Liver (tissue), 3 donors: ENCODE measurements around the gene ABHD6.

ENCODE experiments used
- FOXA1 ChIP-seq: IDR thresholded peaks from 2 replicates; pipeline ENCODE4 v1.6.1; 2016; ENCODE audit warnings: antibody characterized with exemption
- GABPA ChIP-seq, 2 donors: IDR thresholded peaks in 1 of 2; conservative IDR thresholded peaks in 1 of 2; 2 replicates each; pipeline ENCODE4 v1.6.1; 2016; ENCODE audit warnings: antibody characterized with exemption in 2 of 2, mild to moderate bottlenecking in 1 of 2, moderate library complexity in 1 of 2
- JUND ChIP-seq, 2 donors: IDR thresholded peaks; 2 replicates each; pipeline ENCODE4 v1.6.1; 2016; ENCODE audit warnings: antibody characterized with exemption in 2 of 2
- RAD21 ChIP-seq, 2 donors: IDR thresholded peaks; 2 replicates each; pipeline ENCODE4 v1.6.1; 2016; ENCODE audit warnings: antibody characterized with exemption in 2 of 2, mild to moderate bottlenecking in 2 of 2
- SP1 ChIP-seq: IDR thresholded peaks from 2 replicates; pipeline ENCODE4 v1.6.1; 2018; ENCODE audit warnings: antibody characterized with exemption, mild to moderate bottlenecking
- TAF1 ChIP-seq: conservative IDR thresholded peaks from 2 replicates; pipeline ENCODE4 v1.6.1; 2016; ENCODE audit warnings: antibody characterized with exemption, mild to moderate bottlenecking
- TF ChIP-seq, protein P1 (sequence below): IDR thresholded peaks from 2 replicates; pipeline ENCODE4 v1.6.1; 2016; ENCODE audit warnings: antibody characterized with exemption
- TF ChIP-seq, protein P2 (sequence below): fragments of 150-350 bp; IDR thresholded peaks from 2 replicates; pipeline ENCODE4 v1.5.1; 2017; ENCODE audit warnings: improper control_type of control experiment, low read depth, low read length; ENCODE audit not compliant: missing input control
- TF ChIP-seq, protein P3 (sequence below): IDR thresholded peaks from 2 replicates; pipeline ENCODE4 v1.6.1; 2016; ENCODE audit warnings: antibody characterized with exemption, mild to moderate bottlenecking
- TF ChIP-seq, protein P4 (sequence below): IDR thresholded peaks from 2 replicates; pipeline ENCODE4 v1.6.1; 2016; ENCODE audit warnings: antibody characterized with exemption
- donor health status: healthy.
- donor health status: healthy.

DNA sequence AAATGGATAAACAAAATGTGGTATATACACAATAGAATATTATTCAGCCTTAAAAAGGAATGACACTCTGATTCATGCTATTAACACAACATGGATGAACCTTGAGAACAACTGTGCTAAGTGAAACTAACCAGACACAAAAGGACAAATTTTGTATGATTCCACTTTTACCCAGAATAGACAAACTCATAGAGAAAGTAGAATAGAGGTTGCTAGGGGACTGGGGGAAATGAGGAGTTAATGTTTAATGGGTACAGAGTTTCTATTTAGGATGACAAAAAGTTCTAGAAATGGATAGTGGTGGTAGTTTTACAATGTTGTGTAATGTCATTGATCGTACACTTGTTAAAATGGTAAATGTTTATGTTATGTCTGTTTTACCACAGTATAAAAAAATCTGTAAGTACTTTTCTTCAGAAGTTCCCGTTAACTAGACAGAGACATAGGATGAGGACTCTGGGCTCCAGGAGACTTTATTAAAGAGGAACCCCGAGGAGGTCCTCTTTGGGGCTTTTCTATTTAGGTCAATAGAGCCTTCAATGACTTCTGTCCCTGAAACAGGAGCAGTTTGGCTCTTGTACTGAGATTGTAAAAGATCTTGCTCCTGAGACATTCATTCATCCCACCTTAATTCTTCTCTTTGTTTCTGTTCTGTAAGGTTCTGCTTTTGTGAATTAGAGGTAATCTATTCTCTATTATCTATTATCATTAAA, 24.5 kb downstream of the ABHD6 start:
- TF ChIP-seq, protein P1, sequence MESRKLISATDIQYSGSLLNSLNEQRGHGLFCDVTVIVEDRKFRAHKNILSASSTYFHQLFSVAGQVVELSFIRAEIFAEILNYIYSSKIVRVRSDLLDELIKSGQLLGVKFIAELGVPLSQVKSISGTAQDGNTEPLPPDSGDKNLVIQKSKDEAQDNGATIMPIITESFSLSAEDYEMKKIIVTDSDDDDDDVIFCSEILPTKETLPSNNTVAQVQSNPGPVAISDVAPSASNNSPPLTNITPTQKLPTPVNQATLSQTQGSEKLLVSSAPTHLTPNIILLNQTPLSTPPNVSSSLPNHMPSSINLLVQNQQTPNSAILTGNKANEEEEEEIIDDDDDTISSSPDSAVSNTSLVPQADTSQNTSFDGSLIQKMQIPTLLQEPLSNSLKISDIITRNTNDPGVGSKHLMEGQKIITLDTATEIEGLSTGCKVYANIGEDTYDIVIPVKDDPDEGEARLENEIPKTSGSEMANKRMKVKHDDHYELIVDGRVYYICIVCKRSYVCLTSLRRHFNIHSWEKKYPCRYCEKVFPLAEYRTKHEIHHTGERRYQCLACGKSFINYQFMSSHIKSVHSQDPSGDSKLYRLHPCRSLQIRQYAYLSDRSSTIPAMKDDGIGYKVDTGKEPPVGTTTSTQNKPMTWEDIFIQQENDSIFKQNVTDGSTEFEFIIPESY = no peak
- TF ChIP-seq, protein P2, sequence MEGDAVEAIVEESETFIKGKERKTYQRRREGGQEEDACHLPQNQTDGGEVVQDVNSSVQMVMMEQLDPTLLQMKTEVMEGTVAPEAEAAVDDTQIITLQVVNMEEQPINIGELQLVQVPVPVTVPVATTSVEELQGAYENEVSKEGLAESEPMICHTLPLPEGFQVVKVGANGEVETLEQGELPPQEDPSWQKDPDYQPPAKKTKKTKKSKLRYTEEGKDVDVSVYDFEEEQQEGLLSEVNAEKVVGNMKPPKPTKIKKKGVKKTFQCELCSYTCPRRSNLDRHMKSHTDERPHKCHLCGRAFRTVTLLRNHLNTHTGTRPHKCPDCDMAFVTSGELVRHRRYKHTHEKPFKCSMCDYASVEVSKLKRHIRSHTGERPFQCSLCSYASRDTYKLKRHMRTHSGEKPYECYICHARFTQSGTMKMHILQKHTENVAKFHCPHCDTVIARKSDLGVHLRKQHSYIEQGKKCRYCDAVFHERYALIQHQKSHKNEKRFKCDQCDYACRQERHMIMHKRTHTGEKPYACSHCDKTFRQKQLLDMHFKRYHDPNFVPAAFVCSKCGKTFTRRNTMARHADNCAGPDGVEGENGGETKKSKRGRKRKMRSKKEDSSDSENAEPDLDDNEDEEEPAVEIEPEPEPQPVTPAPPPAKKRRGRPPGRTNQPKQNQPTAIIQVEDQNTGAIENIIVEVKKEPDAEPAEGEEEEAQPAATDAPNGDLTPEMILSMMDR = no peak
- TF ChIP-seq SP1 (no peak), TAF1 (no peak), FOXA1 (no peak), GABPA (IDR thresholded peaks at IDR 0.05 in 1 of 2, conservative IDR thresholded peaks at IDR 0.05 in 1 of 2) (no peak), RAD21 (IDR thresholded peaks at IDR 0.05) (no peak), JUND (IDR thresholded peaks at IDR 0.05) (no peak)
- TF ChIP-seq, protein P3, sequence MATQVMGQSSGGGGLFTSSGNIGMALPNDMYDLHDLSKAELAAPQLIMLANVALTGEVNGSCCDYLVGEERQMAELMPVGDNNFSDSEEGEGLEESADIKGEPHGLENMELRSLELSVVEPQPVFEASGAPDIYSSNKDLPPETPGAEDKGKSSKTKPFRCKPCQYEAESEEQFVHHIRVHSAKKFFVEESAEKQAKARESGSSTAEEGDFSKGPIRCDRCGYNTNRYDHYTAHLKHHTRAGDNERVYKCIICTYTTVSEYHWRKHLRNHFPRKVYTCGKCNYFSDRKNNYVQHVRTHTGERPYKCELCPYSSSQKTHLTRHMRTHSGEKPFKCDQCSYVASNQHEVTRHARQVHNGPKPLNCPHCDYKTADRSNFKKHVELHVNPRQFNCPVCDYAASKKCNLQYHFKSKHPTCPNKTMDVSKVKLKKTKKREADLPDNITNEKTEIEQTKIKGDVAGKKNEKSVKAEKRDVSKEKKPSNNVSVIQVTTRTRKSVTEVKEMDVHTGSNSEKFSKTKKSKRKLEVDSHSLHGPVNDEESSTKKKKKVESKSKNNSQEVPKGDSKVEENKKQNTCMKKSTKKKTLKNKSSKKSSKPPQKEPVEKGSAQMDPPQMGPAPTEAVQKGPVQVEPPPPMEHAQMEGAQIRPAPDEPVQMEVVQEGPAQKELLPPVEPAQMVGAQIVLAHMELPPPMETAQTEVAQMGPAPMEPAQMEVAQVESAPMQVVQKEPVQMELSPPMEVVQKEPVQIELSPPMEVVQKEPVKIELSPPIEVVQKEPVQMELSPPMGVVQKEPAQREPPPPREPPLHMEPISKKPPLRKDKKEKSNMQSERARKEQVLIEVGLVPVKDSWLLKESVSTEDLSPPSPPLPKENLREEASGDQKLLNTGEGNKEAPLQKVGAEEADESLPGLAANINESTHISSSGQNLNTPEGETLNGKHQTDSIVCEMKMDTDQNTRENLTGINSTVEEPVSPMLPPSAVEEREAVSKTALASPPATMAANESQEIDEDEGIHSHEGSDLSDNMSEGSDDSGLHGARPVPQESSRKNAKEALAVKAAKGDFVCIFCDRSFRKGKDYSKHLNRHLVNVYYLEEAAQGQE = no peak
- TF ChIP-seq, protein P4, sequence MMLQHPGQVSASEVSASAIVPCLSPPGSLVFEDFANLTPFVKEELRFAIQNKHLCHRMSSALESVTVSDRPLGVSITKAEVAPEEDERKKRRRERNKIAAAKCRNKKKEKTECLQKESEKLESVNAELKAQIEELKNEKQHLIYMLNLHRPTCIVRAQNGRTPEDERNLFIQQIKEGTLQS = no peak
